Measurements from ENCODE around the gene GALK2.

- TF ChIP-seq POLR2AphosphoS5 (IDR thresholded peaks at IDR 0.05; ENCODE audit: low read depth, low read length) (no peak), SIN3A (IDR thresholded peaks at IDR 0.05; ENCODE audit: borderline replicate concordance, insufficient read depth, low read length) (no peak)
These were observed 95.9 kb downstream of the GALK2 start for GRCh38 chr15:49265911-49266310.
